Ishikawa (cell line): ENCODE results near the gene CARHSP1.

ENCODE experiments used
- CEBPB ChIP-seq: IDR thresholded peaks from 2 replicates; pipeline ENCODE4 v1.6.1; 2012
- CREB1 ChIP-seq: IDR thresholded peaks from 2 replicates; pipeline ENCODE4 v1.6.1; 2012; ENCODE audit warnings: low read depth
- EGR1 ChIP-seq: IDR thresholded peaks from 2 replicates; pipeline ENCODE4 v1.6.1; 2012
- EP300 ChIP-seq: IDR thresholded peaks from 2 replicates; pipeline ENCODE4 v1.6.1; 2012; ENCODE audit warnings: borderline replicate concordance
- FOXM1 ChIP-seq: IDR thresholded peaks from 2 replicates; pipeline ENCODE4 v1.6.1; 2012; ENCODE audit warnings: low read depth, borderline replicate concordance
- NFIC ChIP-seq: IDR thresholded peaks from 2 replicates; pipeline ENCODE4 v1.6.1; 2012
- RAD21 ChIP-seq: IDR thresholded peaks from 2 replicates; pipeline ENCODE4 v1.6.1; 2012; ENCODE audit warnings: low read depth
- TAF1 ChIP-seq: IDR thresholded peaks from 2 replicates; pipeline ENCODE4 v1.6.1; 2012; ENCODE audit warnings: low read depth, mild to moderate bottlenecking
- TCF12 ChIP-seq: IDR thresholded peaks from 2 replicates; pipeline ENCODE4 v1.6.1; 2012; ENCODE audit warnings: low read depth
- TEAD4 ChIP-seq: IDR thresholded peaks from 2 replicates; pipeline ENCODE4 v1.6.1; 2012
- YY1 ChIP-seq: IDR thresholded peaks from 2 replicates; pipeline ENCODE4 v1.6.1; 2012; ENCODE audit warnings: low read depth
- ZBTB7A ChIP-seq: IDR thresholded peaks from 2 replicates; pipeline ENCODE4 v1.6.1; 2012; ENCODE audit warnings: low read depth
- TF ChIP-seq, protein P1 (sequence below): IDR thresholded peaks from 2 replicates; pipeline ENCODE4 v1.6.1; 2012
- TF ChIP-seq, protein P2 (sequence below): IDR thresholded peaks from 2 replicates; pipeline ENCODE4 v1.6.1; 2012; ENCODE audit warnings: low read depth, mild to moderate bottlenecking
- TF ChIP-seq, protein P3 (sequence below): IDR thresholded peaks from 2 replicates; pipeline ENCODE4 v1.6.1; 2012

The CARHSP1 gene

DNA sequence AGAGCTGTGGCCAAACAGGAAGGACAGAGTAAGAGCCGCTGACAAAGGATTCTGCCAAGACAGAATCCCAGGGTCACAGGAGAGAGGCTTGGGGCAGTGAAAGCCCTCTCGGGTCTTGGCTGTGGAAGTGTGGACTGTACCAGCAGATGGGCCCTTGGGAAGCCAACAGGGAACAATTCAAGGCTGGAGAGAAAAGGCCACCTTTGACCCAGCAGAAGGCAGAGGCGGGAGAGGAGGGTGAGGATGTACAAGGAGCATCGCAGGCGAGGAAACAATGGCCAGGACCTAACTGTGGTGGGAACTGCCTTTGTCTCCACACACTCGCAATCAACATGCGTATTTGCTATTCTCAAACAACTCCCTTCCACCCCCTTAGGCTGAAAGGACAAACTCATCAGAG, 15.7 kb downstream of the CARHSP1 start:
- TF ChIP-seq, protein P1, sequence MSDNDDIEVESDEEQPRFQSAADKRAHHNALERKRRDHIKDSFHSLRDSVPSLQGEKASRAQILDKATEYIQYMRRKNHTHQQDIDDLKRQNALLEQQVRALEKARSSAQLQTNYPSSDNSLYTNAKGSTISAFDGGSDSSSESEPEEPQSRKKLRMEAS: no peak
- TF ChIP-seq FOXM1 (no peak), ZBTB7A (no peak), TAF1 (no peak), TCF12 (no peak), CREB1 (no peak), NFIC (no peak), TEAD4 (no peak), RAD21 (no peak), EP300 (no peak)
- TF ChIP-seq, protein P2, sequence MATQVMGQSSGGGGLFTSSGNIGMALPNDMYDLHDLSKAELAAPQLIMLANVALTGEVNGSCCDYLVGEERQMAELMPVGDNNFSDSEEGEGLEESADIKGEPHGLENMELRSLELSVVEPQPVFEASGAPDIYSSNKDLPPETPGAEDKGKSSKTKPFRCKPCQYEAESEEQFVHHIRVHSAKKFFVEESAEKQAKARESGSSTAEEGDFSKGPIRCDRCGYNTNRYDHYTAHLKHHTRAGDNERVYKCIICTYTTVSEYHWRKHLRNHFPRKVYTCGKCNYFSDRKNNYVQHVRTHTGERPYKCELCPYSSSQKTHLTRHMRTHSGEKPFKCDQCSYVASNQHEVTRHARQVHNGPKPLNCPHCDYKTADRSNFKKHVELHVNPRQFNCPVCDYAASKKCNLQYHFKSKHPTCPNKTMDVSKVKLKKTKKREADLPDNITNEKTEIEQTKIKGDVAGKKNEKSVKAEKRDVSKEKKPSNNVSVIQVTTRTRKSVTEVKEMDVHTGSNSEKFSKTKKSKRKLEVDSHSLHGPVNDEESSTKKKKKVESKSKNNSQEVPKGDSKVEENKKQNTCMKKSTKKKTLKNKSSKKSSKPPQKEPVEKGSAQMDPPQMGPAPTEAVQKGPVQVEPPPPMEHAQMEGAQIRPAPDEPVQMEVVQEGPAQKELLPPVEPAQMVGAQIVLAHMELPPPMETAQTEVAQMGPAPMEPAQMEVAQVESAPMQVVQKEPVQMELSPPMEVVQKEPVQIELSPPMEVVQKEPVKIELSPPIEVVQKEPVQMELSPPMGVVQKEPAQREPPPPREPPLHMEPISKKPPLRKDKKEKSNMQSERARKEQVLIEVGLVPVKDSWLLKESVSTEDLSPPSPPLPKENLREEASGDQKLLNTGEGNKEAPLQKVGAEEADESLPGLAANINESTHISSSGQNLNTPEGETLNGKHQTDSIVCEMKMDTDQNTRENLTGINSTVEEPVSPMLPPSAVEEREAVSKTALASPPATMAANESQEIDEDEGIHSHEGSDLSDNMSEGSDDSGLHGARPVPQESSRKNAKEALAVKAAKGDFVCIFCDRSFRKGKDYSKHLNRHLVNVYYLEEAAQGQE: no peak
- TF ChIP-seq, protein P3, sequence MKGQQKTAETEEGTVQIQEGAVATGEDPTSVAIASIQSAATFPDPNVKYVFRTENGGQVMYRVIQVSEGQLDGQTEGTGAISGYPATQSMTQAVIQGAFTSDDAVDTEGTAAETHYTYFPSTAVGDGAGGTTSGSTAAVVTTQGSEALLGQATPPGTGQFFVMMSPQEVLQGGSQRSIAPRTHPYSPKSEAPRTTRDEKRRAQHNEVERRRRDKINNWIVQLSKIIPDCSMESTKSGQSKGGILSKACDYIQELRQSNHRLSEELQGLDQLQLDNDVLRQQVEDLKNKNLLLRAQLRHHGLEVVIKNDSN: no peak

DNA sequence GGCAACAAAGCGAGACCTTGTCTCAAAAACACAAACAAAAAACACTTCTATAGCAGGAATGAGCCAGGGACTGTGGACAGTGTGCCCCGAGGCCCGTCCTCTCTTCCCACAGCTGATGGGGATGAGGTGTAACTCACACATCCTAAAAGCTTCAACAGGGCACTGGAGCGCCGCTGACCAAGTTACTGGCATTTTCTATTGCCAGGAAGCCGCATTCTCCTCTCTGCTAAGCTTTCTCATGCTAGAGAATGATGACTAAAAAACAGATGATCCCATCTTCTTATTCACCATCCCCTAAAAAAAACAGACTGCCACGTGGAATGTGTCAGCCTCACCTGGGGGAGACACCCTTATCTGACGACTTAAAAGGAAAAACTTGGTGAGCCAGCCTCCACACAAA, 16.3 kb downstream of the CARHSP1 start:
- TF ChIP-seq FOXM1 (no peak), EGR1 (no peak), TCF12 (no peak), TEAD4 (no peak), CREB1 (no peak), NFIC (no peak), CEBPB (no peak), TAF1 (no peak), ZBTB7A (no peak), YY1 (no peak), EP300 (no peak), RAD21 (no peak)
- TF ChIP-seq, protein P3: no peak
- TF ChIP-seq, protein P1: no peak
- TF ChIP-seq, protein P2: no peak

DNA sequence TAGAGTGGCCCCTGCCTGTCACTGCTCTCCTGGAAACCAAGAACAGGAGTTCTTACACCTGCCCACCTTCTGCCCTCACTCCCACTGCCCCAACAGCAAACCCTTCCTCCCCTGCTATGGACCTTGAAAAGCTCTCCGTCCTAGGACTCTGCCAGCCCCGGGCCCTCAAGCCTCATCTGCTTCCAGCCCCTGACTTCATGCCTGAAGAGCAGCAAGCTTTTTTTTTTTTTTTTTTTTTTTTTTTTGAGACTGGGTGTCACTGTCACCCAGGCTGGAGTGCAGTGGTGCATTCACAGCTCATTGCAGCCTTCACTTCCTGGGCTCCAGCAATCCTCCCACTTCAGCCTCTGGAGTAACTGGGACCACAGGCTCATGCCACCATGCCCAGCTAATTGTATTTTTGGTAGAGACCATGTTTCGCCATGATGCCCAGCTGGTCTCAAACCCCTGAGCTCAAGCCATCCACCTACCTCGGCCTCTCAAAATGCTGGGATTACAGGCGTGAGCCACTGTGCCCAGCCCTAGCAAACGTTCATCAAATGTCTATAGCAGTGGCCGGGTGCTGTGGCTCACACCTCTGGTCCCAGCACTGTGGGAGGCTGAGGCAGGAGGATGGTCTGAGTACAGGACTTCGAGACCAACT, 16.9 kb downstream of the CARHSP1 start:
- TF ChIP-seq YY1 (no peak), EP300 (no peak), TEAD4 (no peak), RAD21 (no peak), ZBTB7A (no peak), EGR1 (no peak), TCF12 (no peak), FOXM1 (no peak), NFIC (no peak), CREB1 (no peak), TAF1 (no peak), CEBPB (no peak)
- TF ChIP-seq, protein P1: no peak
- TF ChIP-seq, protein P3: no peak
- TF ChIP-seq, protein P2: no peak
